NCI-H510A (cell line): ENCODE measurements around the gene CFAP65.

ENCODE experiments used
- DNase-seq: peaks from one replicate; lab custom pipeline; 2025; lab: John Stamatoyannopoulos, UW

Gene CFAP65

GRCh38 chr2:218962859-218963492 lies 78.3 kb downstream of the CFAP65 start:
- peak; percentile 95 for DNase-seq

DNA sequence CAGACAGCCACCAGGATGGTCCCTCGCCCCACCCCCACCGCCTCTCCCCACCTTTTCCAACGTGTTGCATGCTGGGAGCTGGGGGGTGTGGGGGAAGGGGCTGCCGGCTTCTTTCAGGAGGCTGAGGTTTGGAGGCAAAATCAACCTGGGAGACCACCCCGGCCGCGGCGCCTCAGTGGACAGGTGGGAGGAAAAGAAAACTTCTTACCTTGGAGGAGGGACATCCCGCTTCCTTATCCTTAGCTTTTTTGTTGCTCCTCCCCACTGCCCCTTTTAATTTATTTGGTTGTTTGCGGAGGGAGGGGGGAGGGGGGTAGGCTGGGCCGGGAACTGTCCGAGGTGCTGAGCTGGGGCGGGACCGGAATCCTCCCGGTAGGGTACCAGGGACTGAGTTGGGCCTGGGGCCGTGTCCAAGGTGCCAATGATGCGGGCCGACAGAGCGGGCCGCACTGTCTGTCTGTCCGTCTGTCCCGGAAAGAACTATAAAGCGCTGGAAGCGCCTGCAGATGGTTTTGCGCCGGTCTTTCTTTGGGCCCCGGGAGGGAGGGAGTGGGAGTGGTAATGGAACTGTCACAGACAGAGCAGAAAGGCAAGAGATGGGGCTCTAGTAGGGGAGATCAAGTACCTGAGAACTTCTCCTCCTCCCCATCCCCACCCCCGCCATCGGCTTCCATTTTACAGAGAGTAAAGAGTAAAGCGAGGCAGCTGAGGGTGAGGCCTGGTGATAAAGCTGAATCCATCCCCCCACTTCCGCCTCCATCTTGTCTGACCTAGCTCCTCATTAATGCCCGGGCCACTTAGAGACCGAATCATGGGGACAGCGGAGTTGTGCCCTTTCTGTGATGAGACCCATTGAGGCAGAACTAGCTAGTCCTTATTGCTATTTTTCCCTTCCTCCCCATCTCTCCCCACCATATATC lies 79.4 kb downstream of the CFAP65 start:
- DNase-seq, result peak; percentile 56

GRCh38 chr2:218961229-218961628 lies 80.1 kb downstream of the CFAP65 start:
- no peak for DNase-seq

- peak; percentile 19 for DNase-seq
Measured at GRCh38 chr2:218960309-218961165, 80.8 kb downstream of the CFAP65 start.

DNA sequence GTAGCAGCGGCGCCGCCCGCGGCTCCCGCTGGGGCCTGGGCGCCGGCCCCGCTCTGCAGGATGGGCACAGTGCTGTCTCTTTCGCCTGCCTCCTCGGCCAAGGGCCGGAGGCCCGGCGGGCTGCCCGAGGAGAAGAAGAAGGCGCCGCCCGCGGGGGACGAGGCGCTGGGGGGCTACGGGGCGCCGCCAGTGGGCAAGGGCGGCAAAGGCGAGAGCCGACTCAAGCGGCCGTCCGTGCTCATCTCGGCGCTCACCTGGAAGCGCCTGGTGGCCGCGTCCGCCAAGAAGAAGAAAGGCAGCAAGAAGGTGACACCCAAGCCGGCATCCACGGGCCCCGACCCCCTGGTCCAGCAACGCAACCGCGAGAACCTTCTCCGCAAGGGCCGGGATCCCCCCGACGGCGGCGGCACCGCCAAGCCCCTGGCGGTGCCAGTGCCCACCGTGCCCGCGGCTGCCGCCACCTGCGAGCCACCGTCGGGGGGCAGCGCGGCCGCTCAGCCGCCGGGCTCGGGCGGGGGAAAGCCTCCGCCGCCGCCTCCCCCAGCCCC lies 81.5 kb downstream of the CFAP65 start:
- DNase-seq, result no peak

DNA sequence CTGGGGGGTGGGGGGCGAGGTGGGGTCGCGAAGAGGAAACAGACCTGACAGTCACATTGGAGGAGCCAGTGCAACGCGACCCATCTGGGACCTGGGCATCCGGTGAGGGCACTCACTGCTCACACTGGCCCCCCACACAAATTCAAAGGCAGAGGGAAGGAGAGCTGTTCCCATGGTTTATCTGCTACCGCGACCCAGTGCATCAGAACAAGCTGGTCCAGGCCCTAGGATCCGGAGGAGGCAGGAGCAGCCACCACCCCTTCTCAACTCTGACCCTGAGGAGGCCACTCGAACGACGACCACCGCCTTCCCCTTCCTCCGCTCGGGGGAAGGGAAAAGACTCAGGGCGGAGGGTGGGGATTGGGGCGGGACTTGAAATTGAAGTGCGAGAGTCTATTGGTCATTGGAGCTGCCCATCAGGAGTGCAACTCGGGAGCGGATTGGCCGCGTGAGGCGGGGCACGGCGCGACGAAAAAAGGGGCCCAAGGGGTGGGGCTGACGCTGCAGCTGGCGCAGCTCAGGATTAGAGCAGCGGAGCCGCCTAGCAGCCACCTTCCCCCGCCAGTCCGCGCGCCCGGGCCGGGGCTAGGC lies 82.1 kb downstream of the CFAP65 start, which contains the start of gene CDK5R2:
CDK5R2 (plus strand) TSS at position 526 of the 591 bp plus-strand sequence. CDS start 155 bp downstream, outside the sequence.
- DNase-seq, result peak; percentile 88

DNA sequence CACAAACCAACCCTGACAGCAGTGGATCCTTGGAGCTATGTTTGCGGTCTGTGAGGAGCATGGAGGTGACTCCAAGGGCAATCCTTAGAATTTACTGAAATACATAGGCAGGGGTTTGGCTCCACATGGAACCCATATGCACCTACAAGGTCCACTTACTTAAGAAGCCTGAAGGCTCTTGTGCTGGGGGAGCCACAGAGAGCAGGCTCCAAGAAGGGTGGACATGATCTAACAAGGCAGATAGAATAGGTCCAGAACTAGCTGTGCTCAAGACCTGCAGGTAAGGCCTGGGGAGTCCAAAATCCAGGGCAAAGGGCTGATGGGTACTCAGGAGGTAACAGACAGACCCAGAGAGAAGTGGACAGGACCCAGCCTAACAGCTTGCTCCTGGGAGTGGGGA lies 83.0 kb downstream of the CFAP65 start:
- no peak for DNase-seq

- DNase-seq, result no peak
Measured at GRCh38 chr2:218957671-218958070, 83.6 kb downstream of the CFAP65 start.

DNA sequence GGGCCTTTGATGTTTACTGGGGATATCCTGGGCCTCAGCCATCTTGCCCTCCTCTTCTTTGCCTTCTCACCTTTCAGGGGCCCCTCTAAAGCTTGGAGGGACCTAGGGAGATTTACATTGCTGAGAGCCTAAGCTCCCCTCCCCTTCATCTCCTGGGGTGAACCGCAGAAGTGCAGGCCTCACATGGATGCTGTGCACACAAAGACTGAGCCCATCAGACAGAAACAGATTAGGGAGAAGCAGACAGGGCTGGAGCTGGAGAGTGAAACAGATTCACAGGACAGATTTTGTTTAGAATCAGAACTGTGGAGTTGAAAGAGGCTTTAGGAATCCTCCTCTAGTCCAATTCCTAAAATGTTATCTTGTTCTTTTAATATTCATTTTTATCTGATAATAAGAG lies 85.3 kb downstream of the CFAP65 start:
- DNase-seq, result no peak

DNA sequence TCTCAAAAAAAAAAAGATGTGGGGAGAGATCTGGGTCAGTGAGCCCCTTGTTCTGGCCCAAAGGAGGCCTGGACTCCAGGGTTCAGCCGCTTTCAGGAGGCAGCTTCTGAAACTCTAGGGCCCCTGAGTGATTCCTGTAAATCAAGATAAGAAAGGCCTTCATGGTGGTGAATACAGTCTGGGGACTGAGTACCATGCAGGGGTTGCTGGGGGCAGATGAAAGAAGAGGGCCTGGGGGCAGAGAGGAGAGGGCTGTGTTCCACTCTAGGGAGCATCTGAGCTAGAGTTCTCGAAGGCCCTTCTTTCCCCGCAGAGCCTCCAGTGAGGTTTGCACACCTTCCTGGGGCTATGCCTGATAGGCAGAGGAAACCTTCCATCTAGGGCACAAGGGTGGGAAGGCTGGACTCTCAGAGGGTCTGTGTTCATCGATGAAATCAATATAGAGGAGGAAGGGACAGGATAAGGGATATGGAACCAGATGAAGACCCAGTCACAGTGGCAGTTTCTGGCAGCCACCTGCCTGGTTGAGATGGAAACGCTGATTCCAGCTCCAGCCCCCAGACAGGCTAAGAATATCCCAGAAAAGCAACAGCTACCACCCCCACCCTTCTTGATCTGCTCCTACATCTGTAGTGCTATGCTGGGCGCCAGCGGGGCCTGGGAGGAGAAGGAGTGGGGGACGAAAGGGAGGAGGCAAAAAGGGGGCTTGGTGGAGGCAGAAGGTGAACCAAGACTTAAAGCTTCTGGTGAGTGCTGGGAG lies 86.6 kb downstream of the CFAP65 start:
- DNase-seq, result no peak

DNA sequence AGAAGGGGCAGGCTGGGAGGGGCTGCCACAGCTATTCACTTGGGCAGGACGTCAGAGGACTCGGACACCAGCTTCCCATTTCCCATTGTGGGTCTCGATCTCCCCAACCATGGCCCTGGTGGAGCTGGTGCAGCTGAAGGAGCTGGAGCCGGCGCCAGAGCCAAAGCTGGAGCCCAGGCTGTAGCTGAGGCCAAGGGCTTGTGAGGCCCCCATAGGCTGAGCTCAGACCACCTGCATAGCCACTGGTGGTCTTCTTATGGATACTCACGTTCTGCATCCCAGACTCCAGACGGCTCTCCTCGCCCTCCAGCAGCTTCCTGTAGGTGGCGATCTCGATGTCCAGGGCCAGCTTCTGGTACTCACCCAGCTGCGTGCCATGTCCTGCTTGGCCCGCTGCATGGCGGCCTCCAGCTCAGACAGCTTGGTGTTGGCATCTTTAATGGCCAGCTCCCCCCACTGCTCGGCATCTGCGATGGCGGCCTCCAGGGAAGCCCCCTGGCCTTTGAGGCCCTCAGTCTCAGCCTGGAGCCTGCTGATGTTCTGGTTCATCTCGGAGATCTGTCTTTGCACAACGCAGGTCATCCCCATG lies 87.9 kb downstream of the CFAP65 start:
- no peak for DNase-seq
